Lung (tissue), 12 donors: ENCODE measurements around the gene TP53BP2. TPM values are rescaled to one million over a fixed set of nuclear protein-coding genes. Genes with fewer than 3 reads are reported as not detected.

ENCODE experiments used
- ATAC-seq: fragments of 200-7000 bp; cut with Tn5 transposase; one replicate; pipeline ENCODE4 v1.9.1; 2020; ENCODE audit warnings: moderate number of reproducible peaks; ENCODE audit not compliant: insufficient read depth, low FRiP score
- DNase-seq, 3 donors: peaks; one replicate each; pipeline ENCODE4 v3.0.0-alpha.2; 2013 to 2017
- H3K27ac ChIP-seq, 2 donors: one replicate each; pipeline ENCODE4 v1.5.1; 2013; ENCODE audit warnings: mild to moderate bottlenecking in 2 of 2, moderate library complexity in 2 of 2, control low read depth in 1 of 2, inconsistent platforms in 1 of 2, low read depth in 1 of 2, low read length in 1 of 2
- H3K27me3 ChIP-seq, 3 donors: one replicate each; pipeline ENCODE4 v1.5.1; 2013; ENCODE audit warnings: low read length in 2 of 3; ENCODE audit not compliant: control insufficient read depth in 3 of 3, insufficient read depth in 3 of 3
- H3K36me3 ChIP-seq, 4 donors: one replicate each; pipeline ENCODE4 v1.5.1; 2013; ENCODE audit warnings: low read length in 4 of 4, mild to moderate bottlenecking in 1 of 4, moderate library complexity in 1 of 4; ENCODE audit not compliant: control insufficient read depth in 4 of 4, insufficient read depth in 4 of 4
- H3K4me1 ChIP-seq, 5 donors: one replicate each; pipeline ENCODE4 v1.5.1; 2013; ENCODE audit warnings: low read length in 5 of 5, mild to moderate bottlenecking in 2 of 5, moderate library complexity in 1 of 5; ENCODE audit not compliant: control insufficient read depth in 5 of 5, insufficient read depth in 5 of 5
- H3K4me3 ChIP-seq: one replicate; pipeline ENCODE4 v1.5.1; 2013; ENCODE audit warnings: mild to moderate bottlenecking, control low read depth, moderate library complexity
- H3K9ac ChIP-seq, 2 donors: one replicate each; pipeline ENCODE4 v1.5.1; 2013; ENCODE audit warnings: low read length in 2 of 2, control low read depth in 1 of 2; ENCODE audit not compliant: insufficient read depth in 1 of 2
- H3K9me3 ChIP-seq, 4 donors: one replicate each; pipeline ENCODE4 v1.5.1; 2013; ENCODE audit warnings: low read length in 3 of 4, mild to moderate bottlenecking in 1 of 4, moderate library complexity in 1 of 4; ENCODE audit not compliant: control insufficient read depth in 4 of 4, insufficient read depth in 3 of 4
- CTCF ChIP-seq: IDR thresholded peaks from 2 replicates; pipeline ENCODE4 v1.5.1; 2012; ENCODE audit warnings: mild to moderate bottlenecking; ENCODE audit errors: control extremely low read depth, extremely low read depth
- WGBS, 2 donors: extraction: QIAGEN DNeasy Blood & Tissue Kit; methylation state at CpG; one replicate each; pipeline ENCODE4 v1.1.7; 2013; 5-methylcytosine and 5-hydroxymethylcytosine counted together
- polyA plus RNA-seq, 2 donors: library from polyadenylated mRNA; stranded (reverse); fragments of 200-250 nt; gene quantifications; one replicate each; pipeline ENCODE4 v1.2.1, GENCODE V29; 2013
- total RNA-seq, 2 donors: library from RNA; depleted of rRNA in 1 of 2; stranded (reverse); fragments of >200 nt in 1 of 2; gene quantifications; one replicate each; pipeline ENCODE4 v1.2.1, GENCODE V29; 2014 to 2021
- donor health status: control.
- donor health status: control.
- donor health status: Bipolar disorder and iron deficiency.
- donor health status: healthy.
- donor health status: DM: yes; HTN: yes; CAD: no.

The TP53BP2 gene
- total and polyA plus RNA-seq, 4 donors, result 11.5 to 94.2 (median 45.7) TPM

GRCh38 chr1:223837687-223838086, 8.1 kb downstream of the TP53BP2 start:
- Histone ChIP-seq H3K4me3 (no peak overlapping the region), H3K4me1 (peaks cover 9 to 43% (median 16%) of the 10 kb centered on the region in 5 donors), H3K9me3 (no peaks in the 10 kb centered on the region), H3K27ac (no peak overlapping the region), H3K27me3 (no peaks in the 10 kb centered on the region), H3K36me3 (no peaks in the 10 kb centered on the region), H3K9ac (no peak overlapping the region)
- TF ChIP-seq CTCF, result no peak
- WGBS, 2 donors, result 64 to 69% methylated on average over 10 of the region's 10 CpGs
- DNase-seq (no peak), ATAC-seq (no peak)

- H3K4me1 ChIP-seq, result peaks cover 12 to 46% (median 16%) of the 10 kb centered on the region in 5 donors
- DNase-seq, result peak in 1 of 3 donors; percentile 32
- no peaks in the 10 kb centered on the region for H3K27me3 ChIP-seq
- WGBS, 2 donors, result 55 to 67% methylated on average over 1 of the region's 1 CpG
- no peaks in the 10 kb centered on the region for H3K9me3 ChIP-seq
- peak overlapping the region in 1 of 2 donors; percentile 47 for H3K27ac ChIP-seq
- no peak overlapping the region for H3K4me3 ChIP-seq
- no peak for TF ChIP-seq CTCF
- no peak overlapping the region for H3K9ac ChIP-seq
- no peak for ATAC-seq
- H3K36me3 ChIP-seq, result no peaks in the 10 kb centered on the region
These were observed 8.5 kb downstream of the TP53BP2 start for GRCh38 chr1:223837206-223837605.

- DNase-seq, result no peak
- no peak for TF ChIP-seq CTCF
- Histone ChIP-seq H3K36me3 (no peaks in the 10 kb centered on the region), H3K4me3 (no peak overlapping the region), H3K27me3 (no peaks in the 10 kb centered on the region), H3K9me3 (no peaks in the 10 kb centered on the region), H3K9ac (no peak overlapping the region), H3K4me1 (peaks cover 12 to 46% (median 16%) of the 10 kb centered on the region in 5 donors), H3K27ac (no peak overlapping the region)
- WGBS, 2 donors, result 42 to 50% methylated on average over 1 of the region's 1 CpG
- no peak for ATAC-seq
These were observed 9.2 kb downstream of the TP53BP2 start for GRCh38 chr1:223836586-223836985.

GRCh38 chr1:223835754-223836153, 10.0 kb downstream of the TP53BP2 start:
- TF ChIP-seq CTCF, result no peak
- peak overlapping the region in 1 of 2 donors; percentile 46 for H3K27ac ChIP-seq
- no peaks in the 10 kb centered on the region for H3K9me3 ChIP-seq

More at GRCh38 chr1:223835754-223836153, 10.0 kb downstream of the TP53BP2 start:
- H3K9ac ChIP-seq, result peak overlapping the region in 1 of 2 donors; percentile 21
- H3K4me1 ChIP-seq, result peaks cover 12 to 47% (median 16%) of the 10 kb centered on the region in 5 donors
- ATAC-seq (no peak), DNase-seq (no peak)
- no peaks in the 10 kb centered on the region for H3K27me3 ChIP-seq
- H3K36me3 ChIP-seq, result no peaks in the 10 kb centered on the region
- H3K4me3 ChIP-seq, result no peak overlapping the region
- 18 to 36% methylated on average over 2 of the region's 2 CpGs for WGBS, 2 donors
